Activated T-cell treated with anti-CD3 and anti-CD28 coated beads for 1 hour (primary cell): ENCODE data around the gene PAK4.
"Not testable (repeated sequence)": the region's sequence is repeated elsewhere in the genome, so short reads cannot be mapped to it uniquely, and the experiment has no call there.

Experiments
- DNase-seq: peaks from one replicate; pipeline ENCODE4 v3.0.0-alpha.2; 2020; ENCODE audit warnings: low read depth

The PAK4 gene

GRCh38 chr19:39125554-39126311 lies at the start of gene PAK4:
Gene PAK4, plus strand, starts transcription at chr19:39125786. Its CDS starts 43,768 bp downstream, at chr19:39169554.
- DNase-seq = peak; percentile 93

GRCh38 chr19:39077323-39077722 lies 48.3 kb upstream of the PAK4 start:
- DNase-seq = no peak

GRCh38 chr19:39078436-39079200 lies 47.0 kb upstream of the PAK4 start:
- DNase-seq = no peak

GRCh38 chr19:39080431-39080830 lies 45.2 kb upstream of the PAK4 start:
- no peak for DNase-seq

- DNase-seq = no peak
Measured at GRCh38 chr19:39082167-39082566, 43.4 kb upstream of the PAK4 start.

- DNase-seq = no peak
Measured at GRCh38 chr19:39082745-39083598, 42.6 kb upstream of the PAK4 start.

GRCh38 chr19:39083599-39083982 lies 42.0 kb upstream of the PAK4 start:
- DNase-seq = no peak

- DNase-seq = peak; percentile 14
Measured at GRCh38 chr19:39083983-39084731, 41.4 kb upstream of the PAK4 start, which contains the start of gene ACP7. Gene ACP7, plus strand, starts transcription at chr19:39084368. Its CDS starts 902 bp downstream, at chr19:39085270.

- no peak for DNase-seq
Measured at GRCh38 chr19:39084732-39085080, 40.9 kb upstream of the PAK4 start.

GRCh38 chr19:39085392-39085791 lies 40.2 kb upstream of the PAK4 start:
- no peak for DNase-seq

GRCh38 chr19:39086386-39086785 lies 39.2 kb upstream of the PAK4 start:
- no peak for DNase-seq

GRCh38 chr19:39087907-39088686 lies 37.5 kb upstream of the PAK4 start:
- DNase-seq = no peak

- not testable (repeated sequence) for DNase-seq
Measured at GRCh38 chr19:39090016-39090415, 35.6 kb upstream of the PAK4 start.

GRCh38 chr19:39090881-39091280 lies 34.7 kb upstream of the PAK4 start:
- no peak for DNase-seq

- DNase-seq = not testable (repeated sequence)
Measured at GRCh38 chr19:39095799-39096540, 29.6 kb upstream of the PAK4 start.

GRCh38 chr19:39097299-39097698 lies 28.3 kb upstream of the PAK4 start:
- DNase-seq = no peak

GRCh38 chr19:39097721-39098120 lies 27.9 kb upstream of the PAK4 start:
- DNase-seq = no peak

- DNase-seq = no peak
Measured at GRCh38 chr19:39098365-39099269, 27.0 kb upstream of the PAK4 start.

GRCh38 chr19:39099341-39099740 lies 26.2 kb upstream of the PAK4 start:
- DNase-seq = no peak
